PFSK-1 (cell line): ENCODE data around the gene DGLUCY.

Experiments used
- POLR2AphosphoS5 ChIP-seq: IDR thresholded peaks from 2 replicates; pipeline ENCODE4 v1.6.1; 2012; ENCODE audit warnings: low read depth, mild to moderate bottlenecking, control low read depth, low read length, moderate library complexity
- REST ChIP-seq, 2 experiments: IDR thresholded peaks; 2 replicates each; pipeline versions ENCODE4 v1.6.1 to v1.8.0; 2011 to 2012; ENCODE audit warnings: low read depth in 2 of 2, low read length in 2 of 2, control low read depth in 1 of 2, inconsistent platforms in 1 of 2, mild to moderate bottlenecking in 1 of 2, moderate library complexity in 1 of 2; ENCODE audit not compliant: insufficient read depth in 1 of 2
- SIN3A ChIP-seq: IDR thresholded peaks from 2 replicates; pipeline ENCODE4 v1.6.1; 2012; ENCODE audit warnings: mild to moderate bottlenecking, low read length, moderate library complexity, borderline replicate concordance; ENCODE audit not compliant: insufficient read depth
- TAF1 ChIP-seq: IDR thresholded peaks from 2 replicates; pipeline ENCODE4 v1.6.1; 2012; ENCODE audit warnings: low read length, control low read depth, borderline replicate concordance; ENCODE audit not compliant: insufficient read depth

- TF ChIP-seq POLR2AphosphoS5 (no peak), TAF1 (no peak), SIN3A (no peak), REST (IDR thresholded peaks at IDR 0.05; ENCODE audit: insufficient read depth in 1 of 2, low read depth in 2 of 2, low read length in 2 of 2) (no peak)
These were observed 9.3 kb downstream of the DGLUCY start for GRCh38 chr14:91123201-91123600.
